Measurements from ENCODE around the gene GDPD5.

GRCh38 chr11:75562048-75562835, 36.5 kb upstream of the GDPD5 start, which contains the start of gene SERPINH1:
- no peak for TF ChIP-seq CTCF (conservative IDR thresholded peaks at IDR 0.05; ENCODE audit: low read length)
- no peak for TF ChIP-seq EZH2phosphoT487 (IDR thresholded peaks at IDR 0.05; ENCODE audit: borderline replicate concordance, low read depth, low read length)
